Endodermal cell (in vitro differentiated cells): ENCODE measurements around the gene TLE6. TPM values are rescaled to one million over a fixed set of nuclear protein-coding genes. Genes with fewer than 3 reads are reported as not detected.

Experiments
- DNase-seq: peaks from one replicate; pipeline ENCODE4 v3.0.0-alpha.2; 2017
- H3K27ac ChIP-seq: 2 replicates; pipeline ENCODE4 v1.5.1; 2013; ENCODE audit warnings: mild to moderate bottlenecking, low read depth, low read length, moderate library complexity
- H3K27me3 ChIP-seq: 2 replicates; pipeline ENCODE4 v1.6.1; 2013; ENCODE audit warnings: mild to moderate bottlenecking, low read length, moderate library complexity; ENCODE audit not compliant: insufficient read depth, control insufficient read depth, poor library complexity, severe bottlenecking
- H3K36me3 ChIP-seq: 2 replicates; pipeline ENCODE4 v1.7.0; 2013; ENCODE audit warnings: mild to moderate bottlenecking, low read length, moderate library complexity; ENCODE audit not compliant: control insufficient read depth, insufficient read depth
- H3K4me1 ChIP-seq: one replicate; pipeline ENCODE4 v1.7.0; 2013; ENCODE audit warnings: low read length; ENCODE audit not compliant: control insufficient read depth, insufficient read depth
- H3K4me3 ChIP-seq: 2 replicates; pipeline ENCODE4 v1.5.1; 2013; ENCODE audit warnings: mild to moderate bottlenecking, low read length, moderate library complexity
- H3K9ac ChIP-seq: 2 replicates; pipeline ENCODE4 v1.6.1; 2013; ENCODE audit warnings: mild to moderate bottlenecking, low read length, moderate library complexity; ENCODE audit not compliant: poor library complexity, severe bottlenecking; ENCODE audit errors: extremely low read depth
- H3K9me3 ChIP-seq: 2 replicates; pipeline ENCODE4 v1.6.1; 2013; ENCODE audit warnings: mild to moderate bottlenecking, low read length, moderate library complexity; ENCODE audit not compliant: control insufficient read depth
- H3K27ac Mint-ChIP-seq: 2 replicates; pipeline ENCODE4 v1.8.0; 2020; ENCODE audit warnings: mixed read lengths
- H3K27me3 Mint-ChIP-seq: 2 replicates; pipeline ENCODE4 v1.8.0; 2021; ENCODE audit warnings: mild to moderate bottlenecking, mixed read lengths; ENCODE audit not compliant: insufficient read depth
- H3K36me3 Mint-ChIP-seq: 2 replicates; pipeline ENCODE4 v1.8.0; 2020; ENCODE audit warnings: low read depth, mixed read lengths
- H3K4me1 Mint-ChIP-seq: 2 replicates; pipeline ENCODE4 v1.8.0; 2020; ENCODE audit warnings: mixed read lengths
- H3K4me3 Mint-ChIP-seq: 2 replicates; pipeline ENCODE4 v1.8.0; 2020; ENCODE audit warnings: mild to moderate bottlenecking, moderate library complexity, mixed read lengths
- H3K9me3 Mint-ChIP-seq: 2 replicates; pipeline ENCODE4 v1.8.0; 2020; ENCODE audit warnings: mild to moderate bottlenecking, mixed read lengths
- CTCF ChIP-seq: fragments of 200-600 bp; sonication (generic); conservative IDR thresholded peaks from 2 replicates; pipeline ENCODE4 v1.5.0; 2021; ENCODE audit warnings: antibody characterized with exemption, mild to moderate bottlenecking
- WGBS, 2 experiments: methylation state at CpG; one replicate each; pipeline versions ENCODE4 v1.1.5 to v1.1.7; 2013; ENCODE audit warnings: missing lambda C conversion rate in 2 of 2, mixed read lengths in 1 of 2; ENCODE audit not compliant: insufficient coverage in 1 of 2, insufficient read length in 1 of 2; 5-methylcytosine and 5-hydroxymethylcytosine counted together
- total RNA-seq, 2 donors: library from RNA; stranded (reverse); fragmentation: NEBNext Ultra II Directional in 1 of 2; extraction: Animal tissue kit (Norgen Biotek cat#: 25700) in 1 of 2; gene quantifications; 2 replicates in 1 of 2; 3 replicates in 1 of 2; pipeline ENCODE4 v1.2.1, GENCODE V29; 2021

The TLE6 gene
- total RNA-seq, 2 donors from 2014 or later = 13.7 to 17.3 TPM

DNA sequence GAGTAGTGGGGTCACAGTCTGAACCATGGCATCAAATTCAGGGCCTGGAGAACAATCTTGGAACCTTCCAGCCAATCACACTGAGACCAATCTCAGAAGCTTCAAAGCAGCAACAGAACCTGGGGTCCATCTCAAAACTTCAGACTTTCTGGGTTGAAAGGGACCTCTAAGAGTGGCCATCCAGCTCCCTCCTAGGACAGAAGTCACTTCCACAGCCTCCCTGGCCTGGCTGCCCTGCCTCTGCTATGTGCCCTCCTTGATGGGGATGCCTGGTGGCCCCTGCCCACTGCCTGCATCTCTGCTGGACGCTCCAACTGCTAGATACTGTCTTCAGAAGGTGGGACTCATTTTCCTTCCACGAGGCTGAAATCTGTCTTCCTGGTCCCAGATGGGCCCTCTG, 49.9 kb downstream of the TLE6 start:
- no peak overlapping the region for H3K27ac ChIP-seq
- no peak for TF ChIP-seq CTCF
- no peak overlapping the region for H3K9ac ChIP-seq
- peaks cover 8% of the 10 kb centered on the region for H3K4me1 ChIP-seq
- Mint-ChIP-seq H3K36me3 (no peaks in the 10 kb centered on the region), H3K27me3 (peaks cover 60% of the 10 kb centered on the region), H3K4me3 (peak overlapping the region; percentile 68), H3K27ac (no peak overlapping the region), H3K4me1 (peaks cover 22% of the 10 kb centered on the region), H3K9me3 (peaks cover 2% of the 10 kb centered on the region)
- no peaks in the 10 kb centered on the region for H3K9me3 ChIP-seq
- peak overlapping the region; percentile 80 for H3K4me3 ChIP-seq
- H3K36me3 ChIP-seq = peaks cover 5% of the 10 kb centered on the region
- WGBS, 2 experiments = 89 to 100% methylated on average over 2 of the region's 2 CpGs
- H3K27me3 ChIP-seq = peaks cover 27% of the 10 kb centered on the region
- DNase-seq = no peak

- Histone ChIP-seq H3K27ac (no peak overlapping the region), H3K9ac (no peak overlapping the region), H3K4me3 (peak overlapping the region; percentile 80), H3K36me3 (peaks cover 5% of the 10 kb centered on the region), H3K27me3 (peaks cover 27% of the 10 kb centered on the region), H3K9me3 (no peaks in the 10 kb centered on the region), H3K4me1 (peaks cover 8% of the 10 kb centered on the region)
- Mint-ChIP-seq H3K27ac (no peak overlapping the region), H3K9me3 (peaks cover 2% of the 10 kb centered on the region), H3K27me3 (peaks cover 67% of the 10 kb centered on the region), H3K4me1 (peaks cover 22% of the 10 kb centered on the region), H3K36me3 (no peaks in the 10 kb centered on the region), H3K4me3 (peak overlapping the region; percentile 68)
- WGBS, 2 experiments = 49 to 68% methylated on average over 5 to 9 of the region's 9 CpGs
- DNase-seq = no peak
- TF ChIP-seq CTCF = no peak
These were observed 50.6 kb downstream of the TLE6 start for GRCh38 chr19:3027981-3028304.

DNA sequence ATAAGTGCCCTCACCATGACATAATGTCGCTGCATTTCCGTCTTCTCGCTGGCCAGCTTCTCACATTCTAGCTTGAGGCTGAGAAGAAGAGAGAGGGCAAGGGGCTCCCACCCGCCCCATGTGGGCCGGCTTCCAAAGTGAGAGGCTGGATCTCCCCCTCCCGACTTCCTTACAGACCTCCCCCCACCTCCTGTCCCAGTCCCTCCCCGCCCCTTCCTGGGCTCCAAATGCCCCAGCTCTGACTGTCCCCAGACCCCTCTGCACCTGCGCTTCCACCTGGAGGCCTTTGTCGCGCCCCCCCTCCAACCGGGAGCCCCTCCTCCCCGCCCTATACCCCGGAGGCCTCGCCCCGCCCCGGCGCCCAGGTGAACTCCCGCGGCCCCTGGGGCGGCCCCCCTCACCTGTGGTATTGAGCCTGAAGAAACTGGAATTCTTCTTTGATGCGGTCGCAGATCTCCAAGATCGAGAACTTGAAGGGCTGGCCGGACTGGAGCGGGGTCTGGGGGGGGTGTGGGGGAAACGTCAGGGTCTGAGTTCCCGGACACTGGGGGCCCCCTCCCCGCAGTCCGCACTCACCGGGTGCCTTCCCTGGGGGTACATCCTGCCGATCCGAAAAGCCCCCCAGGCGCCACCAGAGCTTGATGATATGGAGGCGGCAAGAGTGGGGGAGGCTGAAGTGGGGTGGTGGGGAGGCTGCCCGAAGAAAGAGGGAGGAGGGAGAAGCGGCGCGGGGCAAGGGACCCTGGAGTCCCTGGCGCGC, 51.1 kb downstream of the TLE6 start:
- Mint-ChIP-seq H3K9me3 (peaks cover 2% of the 10 kb centered on the region), H3K4me1 (peaks cover 20% of the 10 kb centered on the region), H3K27ac (no peak overlapping the region), H3K27me3 (peaks cover 68% of the 10 kb centered on the region), H3K36me3 (no peaks in the 10 kb centered on the region), H3K4me3 (peak overlapping the region; percentile 68)
- Histone ChIP-seq H3K36me3 (peaks cover 5% of the 10 kb centered on the region), H3K27me3 (peaks cover 27% of the 10 kb centered on the region), H3K4me3 (peak overlapping the region; percentile 80), H3K27ac (no peak overlapping the region), H3K9ac (peak overlapping the region; percentile 11), H3K9me3 (no peaks in the 10 kb centered on the region), H3K4me1 (peaks cover 8% of the 10 kb centered on the region)
- peak; percentile 77 for DNase-seq
- WGBS, 2 experiments = 5 to 6% methylated on average over 10 to 37 of the region's 40 CpGs
- TF ChIP-seq CTCF = no peak
